ENCODE data around the gene EPHB2. TPM values are rescaled to one million over a fixed set of nuclear protein-coding genes. Genes with fewer than 3 reads are reported as not detected.
"Not testable (repeated sequence)": the region's sequence is repeated elsewhere in the genome, so short reads cannot be mapped to it uniquely, and the experiment has no call there.

The EPHB2 gene
- polyA plus RNA-seq, 1 donor, result 15.7 TPM

DNA sequence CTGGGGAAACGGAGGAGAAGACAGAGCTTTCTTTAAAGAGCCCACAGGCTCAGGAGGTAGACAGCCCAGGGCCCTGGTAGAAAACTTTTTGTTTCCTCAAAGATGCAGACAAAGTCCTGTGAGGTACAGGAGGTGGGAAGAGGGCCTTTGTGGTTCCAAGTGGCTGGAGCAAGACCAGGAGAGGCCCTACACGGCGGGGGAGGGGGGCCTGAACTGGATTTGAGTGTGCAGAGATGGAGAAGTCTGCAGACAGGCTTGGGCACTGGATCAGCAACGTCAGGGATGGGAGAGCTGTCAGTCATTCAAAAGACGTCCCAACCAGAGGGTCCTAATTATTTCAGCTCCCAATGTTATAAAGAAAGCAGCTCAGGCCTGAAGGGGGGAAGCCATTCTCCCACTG is 126.2 kb downstream of the EPHB2 start:
- no peak for DNase-seq (ENCODE audit: low read depth)

DNA sequence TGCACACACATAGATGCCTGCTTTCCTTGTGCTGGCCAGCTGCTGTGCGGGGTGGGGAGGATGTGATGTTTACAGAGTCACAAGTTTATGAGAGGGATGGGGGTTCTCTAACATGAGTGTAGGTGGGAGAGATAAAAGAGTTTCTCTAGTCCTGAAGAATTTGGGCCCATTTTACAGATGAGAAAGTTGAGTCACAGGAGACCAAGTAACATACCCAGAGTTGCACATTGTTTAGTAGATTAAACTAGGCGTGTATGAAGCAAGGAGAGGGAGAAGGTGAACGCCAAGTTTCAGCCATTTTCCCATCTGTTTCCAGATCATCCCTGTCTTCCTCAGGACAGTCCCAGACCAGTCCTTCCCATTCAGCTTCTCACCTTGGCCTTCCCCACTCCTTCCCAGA is 126.7 kb downstream of the EPHB2 start:
- no peak for DNase-seq (ENCODE audit: low read depth)

DNA sequence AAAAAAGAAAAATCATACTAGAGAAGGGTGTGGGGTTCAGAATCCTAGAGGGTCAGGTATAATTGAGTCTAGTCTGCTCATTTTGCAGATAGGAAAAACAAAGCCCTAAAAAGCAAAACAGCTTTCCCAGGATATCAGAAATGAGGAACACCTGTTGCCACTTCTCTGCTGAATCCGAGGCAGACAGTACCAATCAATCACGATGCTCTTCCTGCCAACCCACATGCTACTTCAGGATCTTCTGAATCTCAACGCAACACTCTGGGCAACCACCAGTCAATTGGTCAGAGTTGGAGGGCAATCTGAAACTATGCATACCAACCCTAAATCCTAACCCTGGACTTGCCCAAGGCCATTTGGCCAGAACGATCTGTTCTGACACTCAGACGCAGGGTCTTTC is 128.3 kb downstream of the EPHB2 start:
- DNase-seq (ENCODE audit: low read depth), result no peak

DNA sequence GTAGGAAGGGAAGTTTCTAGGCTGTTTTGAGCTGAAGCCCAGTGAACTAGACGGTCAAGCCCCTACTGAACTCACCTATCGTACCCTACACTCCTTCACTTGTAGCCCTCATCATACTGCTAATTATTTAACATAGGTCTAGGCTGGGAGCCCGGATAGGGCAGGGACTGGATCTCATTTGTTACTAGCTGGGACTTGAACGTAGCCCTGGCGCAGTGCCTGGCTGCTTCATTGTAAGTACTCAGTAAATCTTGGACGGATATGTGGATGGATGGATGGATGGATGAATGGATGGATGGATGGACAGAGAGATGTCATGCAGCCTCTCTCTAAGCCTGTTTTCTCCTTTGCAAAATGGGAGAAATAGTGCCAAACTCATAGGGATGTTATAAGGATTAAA is 129.2 kb downstream of the EPHB2 start:
- no peak for DNase-seq (ENCODE audit: low read depth)

DNA sequence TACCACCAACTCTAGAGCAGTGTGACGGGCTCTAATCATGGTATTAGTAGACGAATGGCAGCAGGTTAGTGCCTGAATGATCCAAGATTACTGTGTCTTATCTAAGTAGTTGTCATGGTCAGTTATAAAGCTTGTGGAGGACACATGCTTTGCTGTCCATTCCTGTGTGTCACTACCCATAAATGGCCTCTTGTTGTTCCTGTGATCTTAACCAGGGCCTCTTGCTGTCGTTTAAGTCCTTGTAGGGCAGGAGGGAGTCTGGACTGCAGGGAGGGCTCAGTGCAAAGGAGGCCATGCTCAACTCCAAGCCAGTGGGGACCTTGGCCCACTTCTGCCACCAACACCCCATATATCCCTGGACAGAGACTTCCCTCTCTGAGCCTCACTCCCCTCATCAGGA is 130.5 kb downstream of the EPHB2 start:
- no peak for DNase-seq (ENCODE audit: low read depth)

DNA sequence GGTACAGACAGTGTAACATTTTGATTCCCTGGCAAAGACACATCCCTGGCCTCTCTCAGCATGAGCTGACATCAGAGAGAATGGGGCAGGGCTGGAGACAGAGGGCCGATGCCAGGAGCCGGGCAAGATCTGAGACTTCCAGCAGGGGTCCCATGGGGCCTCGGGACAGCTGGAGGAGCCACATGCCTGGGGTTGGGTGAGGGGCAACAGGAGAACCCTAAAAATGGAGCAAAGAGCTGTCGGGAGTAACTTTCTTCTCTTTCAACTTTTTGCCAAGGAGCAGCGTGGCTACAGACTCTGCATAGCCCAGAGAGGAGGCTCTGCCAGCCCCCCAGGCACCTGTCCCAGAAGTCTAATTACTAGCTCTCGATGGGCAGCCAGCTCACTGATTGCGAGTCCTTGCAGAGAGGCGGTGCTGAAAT is 131.2 kb downstream of the EPHB2 start:
- DNase-seq (ENCODE audit: low read depth), result no peak

DNA sequence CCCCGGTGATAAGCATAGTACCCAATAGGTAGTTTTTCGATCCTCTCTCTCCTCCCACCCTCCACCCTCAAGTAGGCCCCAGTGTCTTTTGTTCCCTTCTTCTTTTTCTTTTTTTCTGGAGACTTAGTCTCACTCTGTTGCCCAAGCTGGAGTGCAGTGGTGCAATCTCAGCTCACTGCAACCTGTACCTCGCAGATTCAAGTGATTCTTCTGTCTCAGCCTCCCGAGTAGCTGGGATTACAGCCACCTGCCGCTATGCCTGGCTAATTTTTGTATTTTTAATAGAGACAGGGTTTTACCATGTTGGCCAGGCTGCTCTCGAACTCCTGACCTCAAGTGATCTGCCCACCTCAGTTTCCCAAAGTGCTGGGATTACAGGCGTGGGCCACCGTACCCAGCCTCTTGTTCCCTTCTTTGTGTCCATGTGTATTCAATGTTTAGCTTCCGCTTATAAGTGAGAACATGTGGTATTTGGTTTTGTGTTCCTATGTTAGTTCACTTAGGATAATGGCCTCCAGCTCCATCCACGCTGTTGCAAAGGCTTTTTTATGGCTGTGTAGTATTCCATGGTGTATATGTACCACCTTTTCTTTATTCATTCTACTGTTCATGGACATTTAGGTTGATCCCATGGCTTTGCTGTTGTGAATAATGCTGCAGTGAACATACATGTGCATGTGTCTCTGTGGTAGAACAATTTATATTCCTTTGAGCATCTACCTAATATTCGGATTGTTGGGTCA is 133.0 kb downstream of the EPHB2 start:
- not testable (repeated sequence) for DNase-seq (ENCODE audit: low read depth)

DNA sequence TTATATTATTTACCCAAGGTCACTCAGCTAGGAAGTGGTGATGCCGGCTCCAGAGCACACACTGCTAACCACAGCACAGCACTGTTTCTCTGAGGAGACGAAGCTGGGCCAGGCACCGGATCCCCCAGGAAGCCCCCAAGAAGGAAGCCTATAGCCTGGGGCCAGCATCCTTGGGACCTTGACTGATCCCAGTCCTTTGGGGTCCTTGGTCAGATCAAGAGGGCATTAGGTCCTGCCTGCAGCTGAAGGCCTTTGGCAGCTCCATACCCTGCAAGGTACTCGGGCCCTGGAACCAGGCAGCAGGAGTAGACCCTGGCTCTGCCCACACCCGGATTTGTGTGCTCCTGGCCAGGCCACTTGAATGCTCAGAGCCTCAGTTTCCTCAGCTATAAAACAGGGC is 134.0 kb downstream of the EPHB2 start:
- DNase-seq (ENCODE audit: low read depth), result no peak

DNA sequence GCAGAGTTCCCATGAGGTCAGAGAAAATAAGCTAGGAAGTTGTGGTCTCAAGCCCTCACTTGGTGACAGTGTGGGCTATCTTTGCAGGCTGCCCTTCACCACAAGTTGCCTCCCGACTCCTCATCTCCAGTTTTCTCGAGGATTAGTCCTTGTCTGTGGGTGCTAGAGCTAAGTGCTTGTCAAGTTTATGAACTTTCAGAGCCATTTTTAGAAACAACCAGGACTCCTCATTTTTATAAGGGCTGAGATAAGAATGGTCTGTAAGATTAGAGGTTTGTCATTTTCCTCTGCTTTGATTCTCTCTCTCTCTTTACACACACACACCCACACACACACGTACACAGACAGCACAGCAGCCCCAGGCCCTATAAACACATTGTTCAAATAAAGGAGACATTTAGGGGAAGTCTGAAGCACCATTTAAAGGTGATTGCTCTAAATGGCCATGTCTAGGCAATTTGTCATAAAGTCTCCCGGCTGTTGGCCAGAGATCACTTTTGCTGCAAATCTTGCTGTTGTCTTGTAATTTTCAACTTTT is 134.8 kb downstream of the EPHB2 start:
- no peak for DNase-seq (ENCODE audit: low read depth)

DNA sequence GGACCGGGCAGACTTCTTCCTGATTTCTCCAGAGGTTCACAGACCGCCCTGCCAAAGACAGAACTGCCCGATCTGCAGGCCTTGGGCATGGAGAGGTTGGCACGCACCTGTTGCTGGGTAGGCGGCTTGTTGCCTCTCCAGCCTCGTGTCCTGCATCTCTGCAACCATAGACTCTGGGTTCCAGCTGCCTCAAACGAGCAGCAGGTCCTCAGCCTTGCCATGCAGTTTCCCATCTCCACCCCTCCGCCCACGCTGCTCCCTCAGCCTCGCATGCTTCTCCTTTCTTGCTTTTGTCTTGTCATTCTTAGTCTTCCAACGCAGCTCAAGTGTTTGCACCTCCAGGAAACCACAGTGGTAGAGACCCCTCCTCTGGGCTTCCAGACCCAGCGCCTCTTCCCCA is 135.8 kb downstream of the EPHB2 start:
- no peak for DNase-seq (ENCODE audit: low read depth)

DNA sequence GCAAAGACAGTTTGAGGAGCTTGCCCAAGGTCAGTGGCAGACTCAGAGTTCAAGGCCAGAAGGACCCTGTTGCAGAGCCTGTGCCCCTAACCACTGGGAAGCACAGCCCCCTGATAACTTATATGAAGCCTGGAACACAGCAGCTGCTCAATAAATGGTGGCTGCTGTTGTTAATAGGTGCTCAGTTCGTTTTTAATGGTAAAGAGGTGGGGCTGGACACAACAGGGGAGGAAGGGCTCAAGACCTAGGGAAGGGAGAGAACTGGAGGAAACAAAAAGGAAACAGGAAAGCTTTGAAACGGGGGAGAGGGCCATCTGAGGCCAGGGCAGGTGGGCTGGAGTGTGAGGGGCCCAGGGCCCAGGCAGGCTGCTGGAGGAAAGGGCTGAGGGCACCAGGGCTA is 136.6 kb downstream of the EPHB2 start:
- DNase-seq (ENCODE audit: low read depth), result no peak

DNA sequence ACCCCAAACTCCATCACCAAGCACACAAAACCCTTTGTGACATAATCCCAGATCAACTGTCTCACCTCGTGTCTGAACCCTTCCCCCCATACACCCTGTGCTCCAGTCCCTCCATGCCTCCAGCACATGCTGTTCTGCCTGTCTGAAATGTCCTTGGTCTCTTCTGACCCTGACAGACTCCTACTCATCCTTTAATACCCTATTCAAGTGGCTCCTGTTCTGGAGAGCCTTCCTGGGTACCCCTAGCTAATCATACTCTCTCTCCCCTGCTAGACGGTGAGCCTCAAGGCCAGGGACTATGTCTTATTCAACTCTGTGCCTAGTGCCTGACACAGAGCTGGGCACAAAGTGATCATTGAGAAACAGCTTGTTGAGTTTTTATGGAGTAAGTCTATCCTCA is 137.1 kb downstream of the EPHB2 start:
- no peak for DNase-seq (ENCODE audit: low read depth)

DNA sequence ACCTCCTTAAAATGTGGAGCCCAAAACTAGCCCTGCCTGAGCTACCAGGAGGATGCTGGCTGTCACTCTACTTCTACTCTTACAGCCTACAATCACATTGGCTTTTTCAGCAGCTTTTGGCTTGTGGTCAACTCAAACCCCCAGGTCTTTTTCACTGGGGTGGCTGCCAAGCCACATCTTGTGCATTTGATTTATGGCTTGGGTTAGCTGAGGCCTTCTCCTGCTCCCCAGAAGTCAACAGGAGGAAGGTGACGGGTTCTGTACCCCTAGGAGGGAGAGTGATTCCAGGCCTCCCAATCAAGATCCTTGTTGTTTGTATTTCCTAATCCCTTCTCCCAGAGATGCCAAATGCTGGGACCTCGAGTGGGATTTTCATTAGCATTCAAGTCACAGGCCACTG is 137.8 kb downstream of the EPHB2 start:
- DNase-seq (ENCODE audit: low read depth), result no peak

DNA sequence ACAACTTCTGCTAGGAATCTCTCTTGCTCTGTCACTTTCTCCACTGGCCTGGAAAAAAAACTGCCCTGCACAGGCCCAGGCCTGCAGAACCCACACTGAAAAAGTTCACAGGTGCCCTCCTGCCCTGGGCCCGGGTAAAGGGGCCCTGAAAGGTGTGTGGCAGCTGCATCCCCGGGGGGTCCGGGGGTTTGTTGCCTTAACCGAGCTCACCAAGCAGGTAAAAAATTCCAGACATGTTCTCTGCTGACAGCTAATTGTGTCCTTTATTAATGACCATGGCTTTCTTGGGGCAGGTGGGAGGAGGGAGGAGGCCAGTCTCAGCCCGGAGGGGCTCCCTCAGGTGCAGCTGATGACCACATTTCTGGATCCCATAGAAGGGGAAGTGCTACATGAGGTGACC is 139.1 kb downstream of the EPHB2 start:
- DNase-seq (ENCODE audit: low read depth), result no peak

DNA sequence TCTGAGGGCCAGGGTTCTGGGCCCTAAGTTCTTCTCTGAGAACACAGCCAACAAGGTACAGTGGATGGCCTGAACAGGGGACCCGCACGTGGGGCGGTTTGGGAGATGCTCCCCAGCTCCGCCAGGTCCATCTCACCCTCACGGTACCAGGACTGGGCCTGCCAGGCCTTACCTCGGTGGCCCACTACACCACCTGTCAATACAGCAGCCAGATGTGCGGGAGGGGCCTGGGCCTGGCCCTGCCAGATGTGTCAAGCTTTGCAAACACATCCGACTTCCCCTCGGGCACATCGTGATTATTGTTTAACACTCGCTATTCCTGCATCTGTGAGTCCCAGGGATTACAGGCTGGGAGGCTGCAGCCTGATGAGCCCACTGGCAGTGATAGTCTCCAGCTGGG is 139.6 kb downstream of the EPHB2 start:
- no peak for DNase-seq (ENCODE audit: low read depth)

DNA sequence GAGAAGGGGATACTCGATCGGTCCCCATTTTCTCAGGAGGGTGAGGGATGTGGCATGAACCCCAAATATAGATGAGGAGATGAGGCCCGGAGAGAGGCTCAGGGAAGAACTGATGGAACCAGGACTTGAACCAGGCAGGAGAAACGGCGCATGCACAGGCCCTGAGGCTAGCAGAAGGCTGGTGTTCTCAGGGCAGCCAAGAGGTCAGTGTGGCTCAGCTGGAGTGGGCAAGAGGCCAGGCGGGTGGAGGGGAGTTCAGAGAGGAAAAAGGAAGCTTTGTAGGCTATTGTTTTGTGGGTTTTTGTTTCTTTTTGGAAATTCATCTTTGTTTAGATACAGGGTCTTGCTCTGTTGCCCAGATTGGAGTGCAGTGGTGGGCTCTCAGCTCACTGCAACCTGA is 140.0 kb downstream of the EPHB2 start:
- no peak for DNase-seq (ENCODE audit: low read depth)

DNA sequence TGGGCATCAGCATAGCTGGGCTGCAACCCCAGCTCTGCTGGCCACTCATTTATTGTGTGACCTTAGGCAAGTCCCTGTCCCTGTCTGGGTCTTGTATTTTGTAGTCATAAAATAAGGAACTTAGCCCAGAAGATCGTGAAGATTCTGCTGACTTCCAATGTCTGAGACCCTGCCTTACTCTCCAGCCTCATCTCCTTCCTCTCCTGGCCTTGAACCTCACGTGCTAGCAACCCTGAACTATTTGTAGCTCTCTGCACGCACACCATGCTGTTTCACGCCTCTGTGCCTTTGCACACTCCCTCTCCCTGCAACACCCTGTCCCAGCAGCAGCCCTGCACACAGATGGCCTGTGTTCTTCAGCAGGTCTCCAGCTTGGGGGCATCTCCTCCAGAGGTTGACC is 140.9 kb downstream of the EPHB2 start:
- no peak for DNase-seq (ENCODE audit: low read depth)

DNA sequence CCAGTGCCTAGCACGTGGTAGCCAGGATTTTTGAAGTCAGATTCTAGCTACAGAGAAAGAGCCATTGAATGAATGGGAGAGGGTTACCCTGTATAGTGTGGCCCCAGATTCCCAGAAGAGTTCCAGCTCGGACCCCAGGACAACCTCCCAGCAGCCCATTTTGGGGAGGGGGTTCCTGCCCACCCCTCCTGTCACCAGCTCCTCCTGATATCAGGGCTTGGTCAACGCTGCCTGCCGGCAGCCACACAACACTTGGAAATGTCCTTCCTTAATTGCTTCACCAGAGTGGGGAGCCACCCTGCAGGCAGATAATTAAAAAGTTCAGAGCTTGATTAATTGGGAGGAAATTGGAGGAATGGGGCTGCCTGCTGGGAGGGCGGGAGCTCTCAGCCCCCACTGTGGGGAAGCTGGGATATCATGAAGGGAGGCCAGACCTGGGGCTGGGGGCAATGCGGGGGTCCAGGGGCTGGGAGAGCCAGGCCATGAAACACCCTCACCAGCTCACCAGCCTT is 141.6 kb downstream of the EPHB2 start:
- no peak for DNase-seq (ENCODE audit: low read depth)

DNA sequence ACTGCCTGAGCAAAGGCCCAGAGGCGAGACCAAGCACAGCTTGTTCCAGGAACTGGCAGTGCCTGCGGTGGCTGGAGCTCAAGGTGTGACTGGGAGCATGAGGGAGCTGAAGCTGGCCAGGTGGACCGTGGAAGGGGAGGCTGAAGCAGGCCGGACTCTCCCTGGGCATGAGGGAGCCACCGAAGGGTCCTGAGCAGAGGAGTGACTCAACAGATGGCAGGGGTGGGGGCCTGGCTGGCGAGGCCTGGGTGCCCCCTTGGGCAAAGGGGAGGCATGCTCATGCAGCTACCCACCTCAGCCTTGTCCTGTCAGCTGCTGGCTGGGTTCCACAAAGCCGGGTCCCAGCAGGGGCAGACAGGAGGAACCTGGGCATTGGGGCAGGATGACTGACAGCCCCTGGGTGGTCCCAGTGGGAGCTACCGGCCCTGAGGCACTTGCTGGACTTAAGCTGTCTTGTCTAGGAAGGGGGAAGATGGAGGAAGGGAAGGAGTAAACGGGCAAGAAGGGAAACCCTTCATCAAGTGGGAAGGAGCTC is 143.1 kb downstream of the EPHB2 start:
- no peak for DNase-seq (ENCODE audit: low read depth)

DNA sequence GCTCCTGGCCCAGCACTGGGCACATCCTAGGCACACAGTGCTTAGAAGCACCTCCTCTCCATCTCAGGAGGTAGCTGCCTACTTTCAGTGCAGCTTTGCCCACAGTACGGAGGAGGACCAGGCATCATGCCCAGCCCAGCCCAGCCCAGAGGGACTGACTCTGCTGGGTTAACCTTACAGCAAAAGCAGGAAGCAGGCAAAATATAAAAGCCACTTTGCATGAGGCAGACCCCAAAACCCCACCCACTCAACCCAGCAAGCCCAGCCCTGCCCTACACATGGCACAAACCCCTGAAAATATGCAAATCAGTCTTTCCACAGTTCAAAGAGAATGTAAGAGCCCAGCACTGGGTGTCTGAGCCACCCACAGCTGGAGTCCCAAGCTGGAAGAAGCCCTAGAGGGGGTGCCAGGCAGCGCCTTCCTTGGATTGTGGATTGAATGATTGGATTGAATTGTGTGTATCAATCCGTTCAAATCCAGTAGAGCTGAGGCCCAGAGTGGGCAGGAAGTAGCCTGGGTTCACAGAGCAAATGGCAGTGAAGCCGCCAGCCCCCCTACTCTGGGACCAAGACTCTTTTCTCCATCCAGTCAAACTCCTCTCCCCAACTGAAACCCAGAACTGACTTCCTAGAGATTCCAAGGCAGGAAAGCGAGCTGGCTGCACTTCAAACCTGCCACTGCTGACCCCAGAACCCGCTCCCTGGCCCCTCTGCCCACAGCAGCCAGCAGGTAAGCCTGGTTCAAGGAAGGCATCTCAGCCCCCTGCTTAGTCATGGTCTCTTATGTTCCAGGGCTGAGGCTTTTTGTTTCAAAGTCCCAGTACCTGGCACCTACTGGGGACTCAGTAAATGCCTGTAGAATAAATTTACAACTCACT is 144.3 kb downstream of the EPHB2 start:
- DNase-seq (ENCODE audit: low read depth), result no peak

DNA sequence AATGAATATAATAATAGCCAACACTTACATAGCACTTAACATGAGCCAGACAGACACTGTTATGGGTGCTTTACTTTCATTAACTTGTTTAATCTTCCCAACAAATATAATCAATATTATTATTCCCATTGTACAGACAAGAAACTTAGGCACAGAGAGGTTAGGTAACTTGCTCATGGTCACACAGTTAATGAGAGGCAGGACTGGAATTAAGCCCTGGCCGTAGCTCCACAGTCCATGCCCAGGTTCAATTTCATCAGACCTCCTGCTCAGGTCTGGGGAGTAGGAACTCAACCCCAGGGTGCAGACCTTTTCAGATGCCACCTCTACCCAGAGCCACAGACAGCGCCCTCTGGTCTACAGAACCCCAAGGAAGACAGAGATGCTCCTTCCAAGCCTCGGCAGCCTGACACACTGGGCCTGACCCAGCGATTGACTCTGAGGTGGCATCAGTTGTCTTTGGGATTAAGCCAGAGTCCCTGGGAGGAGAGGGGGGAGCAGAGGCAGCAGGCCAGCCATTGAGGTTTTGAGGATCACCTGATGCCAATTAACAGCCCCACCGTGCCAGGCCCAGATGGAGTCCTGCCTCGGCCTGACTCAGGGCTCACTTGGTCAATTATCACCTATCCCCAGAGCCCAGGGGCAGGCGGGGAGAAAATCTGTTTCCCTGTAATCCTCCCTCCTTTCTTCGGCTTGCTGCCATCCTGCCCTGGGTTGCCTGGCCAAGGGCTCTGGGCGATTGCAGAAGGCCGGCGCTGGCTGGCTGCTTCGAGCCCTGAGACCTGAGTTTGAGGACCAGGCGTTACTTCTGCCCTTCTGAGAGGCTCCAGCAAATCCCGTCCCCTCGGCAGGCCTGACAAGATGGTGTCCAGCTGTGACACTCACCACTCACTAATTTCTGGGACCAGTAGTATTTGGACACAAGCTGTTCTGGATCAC is 145.3 kb downstream of the EPHB2 start:
- no peak for DNase-seq (ENCODE audit: low read depth)

Data from forelimb muscle (tissue), 1 donor.